ENCODE results near the gene PHYHIPL. TPM values are rescaled to one million over a fixed set of nuclear protein-coding genes. Genes with fewer than 3 reads are reported as not detected.

Gene PHYHIPL
- total RNA-seq, 1 donor from 2014 or later: 0.69 TPM

DNA sequence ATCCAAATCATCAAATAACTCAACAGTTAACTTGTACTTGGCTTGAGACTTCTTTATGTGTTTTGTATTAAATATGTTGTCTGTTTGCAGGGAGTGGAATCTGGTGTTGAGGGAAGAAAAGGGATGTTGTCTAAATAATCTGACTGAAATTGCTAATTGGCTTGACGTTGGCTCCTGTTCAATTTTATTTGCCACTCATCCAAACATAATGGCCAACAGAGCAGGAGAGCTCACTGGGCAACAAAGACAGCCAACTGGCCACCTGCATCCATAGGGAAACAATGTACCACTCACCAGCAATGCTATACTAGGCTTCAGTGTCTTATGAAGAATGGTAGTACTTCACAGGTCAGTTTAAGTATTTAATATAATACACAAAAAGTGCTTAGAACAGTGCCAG lies 105.4 kb downstream of the PHYHIPL start:
- Mint-ChIP-seq H3K27ac (ENCODE audit: unreplicated experiment) (no peak overlapping the region), H3K4me3 (ENCODE audit: unreplicated experiment) (no peak overlapping the region), H3K9me3 (ENCODE audit: unreplicated experiment) (no peaks in the 10 kb centered on the region), H3K27me3 (ENCODE audit: unreplicated experiment) (peaks cover 2% of the 10 kb centered on the region), H3K4me1 (ENCODE audit: unreplicated experiment) (peaks cover 17% of the 10 kb centered on the region), H3K36me3 (ENCODE audit: low read depth, unreplicated experiment) (peaks cover 12% of the 10 kb centered on the region)
- DNase-seq (ENCODE audit: low spot score): no peak
- TF ChIP-seq, protein P1, sequence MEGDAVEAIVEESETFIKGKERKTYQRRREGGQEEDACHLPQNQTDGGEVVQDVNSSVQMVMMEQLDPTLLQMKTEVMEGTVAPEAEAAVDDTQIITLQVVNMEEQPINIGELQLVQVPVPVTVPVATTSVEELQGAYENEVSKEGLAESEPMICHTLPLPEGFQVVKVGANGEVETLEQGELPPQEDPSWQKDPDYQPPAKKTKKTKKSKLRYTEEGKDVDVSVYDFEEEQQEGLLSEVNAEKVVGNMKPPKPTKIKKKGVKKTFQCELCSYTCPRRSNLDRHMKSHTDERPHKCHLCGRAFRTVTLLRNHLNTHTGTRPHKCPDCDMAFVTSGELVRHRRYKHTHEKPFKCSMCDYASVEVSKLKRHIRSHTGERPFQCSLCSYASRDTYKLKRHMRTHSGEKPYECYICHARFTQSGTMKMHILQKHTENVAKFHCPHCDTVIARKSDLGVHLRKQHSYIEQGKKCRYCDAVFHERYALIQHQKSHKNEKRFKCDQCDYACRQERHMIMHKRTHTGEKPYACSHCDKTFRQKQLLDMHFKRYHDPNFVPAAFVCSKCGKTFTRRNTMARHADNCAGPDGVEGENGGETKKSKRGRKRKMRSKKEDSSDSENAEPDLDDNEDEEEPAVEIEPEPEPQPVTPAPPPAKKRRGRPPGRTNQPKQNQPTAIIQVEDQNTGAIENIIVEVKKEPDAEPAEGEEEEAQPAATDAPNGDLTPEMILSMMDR (IDR thresholded peaks at IDR 0.05; ENCODE audit: unreplicated experiment): no peak

DNA sequence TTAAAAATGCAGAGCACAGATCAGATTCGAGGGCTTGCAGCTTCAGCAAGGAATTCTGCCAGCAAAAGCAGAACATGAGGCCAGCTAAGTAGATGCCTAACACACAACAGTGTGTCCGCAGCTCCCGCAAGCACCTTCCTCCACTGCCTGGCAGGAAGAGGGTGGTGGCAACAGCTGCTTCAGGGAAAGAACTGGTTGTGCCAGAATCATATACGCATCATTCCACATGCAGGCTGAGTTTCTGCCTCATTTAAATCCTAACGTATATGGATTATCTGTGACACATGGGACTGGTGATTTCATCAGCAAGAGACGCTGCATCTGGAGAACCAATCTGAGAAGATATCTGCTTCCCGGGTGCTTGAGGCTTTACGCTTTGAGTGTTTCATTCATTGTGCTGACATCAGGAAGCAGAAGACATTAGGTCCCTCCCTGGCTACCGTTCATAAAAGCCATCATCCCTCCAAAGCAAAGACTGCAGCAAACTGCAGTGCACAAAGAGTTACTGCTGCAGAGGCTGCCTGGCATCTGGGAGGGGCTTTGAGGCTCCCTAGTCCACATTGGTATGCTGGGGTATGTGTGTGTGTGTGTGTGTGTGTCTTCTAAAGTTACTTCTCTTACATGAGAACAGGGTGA lies 107.1 kb downstream of the PHYHIPL start:
- Mint-ChIP-seq H3K4me1 (ENCODE audit: unreplicated experiment) (peaks cover 17% of the 10 kb centered on the region), H3K27ac (ENCODE audit: unreplicated experiment) (no peak overlapping the region), H3K36me3 (ENCODE audit: low read depth, unreplicated experiment) (peaks cover 5% of the 10 kb centered on the region), H3K4me3 (ENCODE audit: unreplicated experiment) (no peak overlapping the region), H3K9me3 (ENCODE audit: unreplicated experiment) (no peaks in the 10 kb centered on the region), H3K27me3 (ENCODE audit: unreplicated experiment) (peaks cover 2% of the 10 kb centered on the region)
- no peak for DNase-seq (ENCODE audit: low spot score)
- TF ChIP-seq, protein P1 (IDR thresholded peaks at IDR 0.05; ENCODE audit: unreplicated experiment): no peak

DNA sequence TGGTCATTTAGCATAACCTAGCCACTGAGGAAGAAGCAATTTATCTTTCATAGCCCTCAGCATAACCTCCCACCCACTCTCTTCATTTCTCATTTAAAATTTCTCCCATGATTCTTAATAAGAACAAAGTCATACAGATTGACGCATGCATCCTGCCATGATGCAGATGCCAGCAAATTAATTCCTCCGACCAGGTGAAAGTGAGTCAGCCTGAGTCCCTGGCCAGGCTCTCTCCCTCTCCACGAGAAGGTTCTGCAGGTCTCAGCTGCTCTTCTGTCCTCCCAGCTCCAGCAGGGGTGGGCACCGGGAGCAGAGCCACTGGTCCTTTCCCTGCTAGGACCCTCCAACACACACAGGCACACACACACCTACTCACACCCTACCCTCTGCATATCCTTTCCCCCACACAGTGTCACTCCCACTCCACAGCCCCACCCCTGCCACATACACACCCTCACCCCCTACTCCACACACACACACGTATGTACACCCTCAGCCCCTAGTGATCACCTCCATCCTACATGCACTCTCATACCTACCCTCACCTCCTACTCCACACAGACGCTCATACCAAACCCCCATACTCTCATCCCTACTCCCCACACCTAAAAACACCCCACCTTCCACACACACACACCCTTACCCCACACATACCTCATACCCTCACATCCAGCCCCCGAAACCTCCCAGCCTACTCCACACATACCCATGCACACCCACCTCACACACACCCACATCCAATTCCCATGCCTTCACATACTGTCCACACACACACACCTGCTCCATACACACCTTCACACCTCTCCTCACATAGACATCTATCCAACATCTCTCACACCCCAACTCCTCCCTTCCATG lies 107.9 kb downstream of the PHYHIPL start:
- H3K36me3 Mint-ChIP-seq (ENCODE audit: low read depth, unreplicated experiment): peaks cover 5% of the 10 kb centered on the region
- H3K27ac Mint-ChIP-seq (ENCODE audit: unreplicated experiment): no peak overlapping the region

DNA sequence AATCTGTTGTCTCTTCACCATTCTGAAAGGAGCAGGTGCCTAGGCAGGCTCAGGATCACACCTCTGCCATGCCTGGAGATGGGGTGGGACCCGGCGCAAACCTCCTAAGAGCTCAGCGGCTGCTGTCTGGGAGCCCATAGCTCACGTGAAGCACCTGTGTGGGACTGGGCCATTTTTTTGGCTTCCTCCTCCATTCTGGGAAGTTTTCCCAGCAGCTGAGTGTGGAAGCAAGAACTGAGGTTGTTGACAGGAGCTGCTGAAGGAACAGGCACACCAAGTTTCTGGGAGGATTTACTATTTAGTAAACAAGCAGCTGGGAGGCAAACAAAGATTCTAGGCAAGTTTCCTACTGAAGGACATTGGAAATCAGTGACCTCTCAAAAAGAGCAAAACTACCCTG lies 108.6 kb downstream of the PHYHIPL start:
- no peak for DNase-seq (ENCODE audit: low spot score)
- Mint-ChIP-seq H3K4me1 (ENCODE audit: unreplicated experiment) (peaks cover 17% of the 10 kb centered on the region), H3K27ac (ENCODE audit: unreplicated experiment) (no peak overlapping the region), H3K36me3 (ENCODE audit: low read depth, unreplicated experiment) (peaks cover 5% of the 10 kb centered on the region), H3K27me3 (ENCODE audit: unreplicated experiment) (peaks cover 2% of the 10 kb centered on the region), H3K9me3 (ENCODE audit: unreplicated experiment) (no peaks in the 10 kb centered on the region), H3K4me3 (ENCODE audit: unreplicated experiment) (no peak overlapping the region)
- TF ChIP-seq, protein P1 (IDR thresholded peaks at IDR 0.05; ENCODE audit: unreplicated experiment): no peak

More for the DNA sequence above, 107.9 kb downstream of the PHYHIPL start:
- Mint-ChIP-seq H3K4me1 (ENCODE audit: unreplicated experiment) (peaks cover 17% of the 10 kb centered on the region), H3K27me3 (ENCODE audit: unreplicated experiment) (peaks cover 2% of the 10 kb centered on the region), H3K9me3 (ENCODE audit: unreplicated experiment) (no peaks in the 10 kb centered on the region), H3K4me3 (ENCODE audit: unreplicated experiment) (no peak overlapping the region)
- TF ChIP-seq, protein P1 (IDR thresholded peaks at IDR 0.05; ENCODE audit: unreplicated experiment): no peak
- DNase-seq (ENCODE audit: low spot score): no peak

DNA sequence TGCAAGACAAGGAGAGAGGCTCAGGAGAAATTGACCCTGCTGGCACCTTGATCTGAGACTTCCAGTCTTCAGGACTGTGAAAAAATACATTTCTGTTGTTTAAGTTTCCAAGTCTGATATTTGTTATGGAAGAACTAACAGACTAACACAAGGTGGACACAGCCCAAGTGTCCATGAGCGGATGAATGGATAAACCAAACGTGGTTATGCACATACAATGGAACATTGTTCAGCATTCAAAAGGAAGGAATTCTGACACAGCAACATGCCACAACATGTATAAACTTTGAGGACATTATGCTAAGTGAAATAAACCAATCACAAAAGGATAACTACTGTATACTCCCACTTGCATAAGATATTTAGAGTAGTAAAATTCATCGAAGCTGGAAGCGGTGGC lies 109.4 kb downstream of the PHYHIPL start:
- peaks cover 2% of the 10 kb centered on the region for H3K27me3 Mint-ChIP-seq (ENCODE audit: unreplicated experiment)
- no peak for DNase-seq (ENCODE audit: low spot score)
- H3K9me3 Mint-ChIP-seq (ENCODE audit: unreplicated experiment): no peaks in the 10 kb centered on the region
- H3K27ac Mint-ChIP-seq (ENCODE audit: unreplicated experiment): no peak overlapping the region
- H3K36me3 Mint-ChIP-seq (ENCODE audit: low read depth, unreplicated experiment): peaks cover 5% of the 10 kb centered on the region
- H3K4me1 Mint-ChIP-seq (ENCODE audit: unreplicated experiment): peaks cover 17% of the 10 kb centered on the region
- H3K4me3 Mint-ChIP-seq (ENCODE audit: unreplicated experiment): no peak overlapping the region
- TF ChIP-seq, protein P1 (IDR thresholded peaks at IDR 0.05; ENCODE audit: unreplicated experiment): no peak
